ENCODE measurements around the gene PRR23E.

Gene PRR23E

GRCh38 chr3:127183931-127184869 is 8.7 kb upstream of the PRR23E start:
- ATAC-seq (replicated peaks) = no peak
- H3K27ac Mint-ChIP-seq = no peak overlapping the region
- H3K4me1 Mint-ChIP-seq (ENCODE audit: low read depth in 2 of 2) = no peaks in the 10 kb centered on the region

DNA sequence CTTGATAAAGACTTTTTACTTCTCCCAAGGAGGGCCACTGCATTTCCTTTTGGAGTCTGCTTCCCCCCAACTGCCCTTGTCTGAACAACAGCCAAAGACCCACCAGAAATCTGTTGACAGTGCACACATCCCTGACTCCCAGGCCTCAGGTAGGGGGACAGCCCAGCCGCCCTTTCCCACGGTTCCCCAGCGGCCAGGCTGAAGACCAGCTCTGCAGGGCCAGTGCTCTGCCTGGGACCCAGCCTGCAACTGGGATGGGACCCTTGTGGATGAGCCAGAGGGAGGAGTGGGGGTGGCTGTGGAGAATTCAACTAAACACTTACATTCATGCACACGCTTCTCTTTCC is 8.1 kb upstream of the PRR23E start:
- DNase-seq (no peak), ATAC-seq (replicated peaks) (no peak)
- no peaks in the 10 kb centered on the region for H3K4me1 Mint-ChIP-seq (ENCODE audit: low read depth in 2 of 2)
- no peaks in the 10 kb centered on the region for H3K36me3 Mint-ChIP-seq (ENCODE audit: insufficient read depth)
- H3K4me3 Mint-ChIP-seq = no peak overlapping the region
- no peaks in the 10 kb centered on the region for H3K9me3 Mint-ChIP-seq
- peaks cover 5 to 31% of the 10 kb centered on the region in 2 donors for H3K27me3 Mint-ChIP-seq
- H3K27ac Mint-ChIP-seq = no peak overlapping the region

More at GRCh38 chr3:127183931-127184869, 8.7 kb upstream of the PRR23E start:
- no peak for DNase-seq
- no peaks in the 10 kb centered on the region for H3K36me3 Mint-ChIP-seq (ENCODE audit: insufficient read depth)
- H3K27me3 Mint-ChIP-seq = peaks cover 10 to 38% of the 10 kb centered on the region in 2 donors
- no peaks in the 10 kb centered on the region for H3K9me3 Mint-ChIP-seq
- no peak overlapping the region for H3K4me3 Mint-ChIP-seq

GRCh38 chr3:127185268-127185667 is 7.7 kb upstream of the PRR23E start:
- DNase-seq = no peak

DNA sequence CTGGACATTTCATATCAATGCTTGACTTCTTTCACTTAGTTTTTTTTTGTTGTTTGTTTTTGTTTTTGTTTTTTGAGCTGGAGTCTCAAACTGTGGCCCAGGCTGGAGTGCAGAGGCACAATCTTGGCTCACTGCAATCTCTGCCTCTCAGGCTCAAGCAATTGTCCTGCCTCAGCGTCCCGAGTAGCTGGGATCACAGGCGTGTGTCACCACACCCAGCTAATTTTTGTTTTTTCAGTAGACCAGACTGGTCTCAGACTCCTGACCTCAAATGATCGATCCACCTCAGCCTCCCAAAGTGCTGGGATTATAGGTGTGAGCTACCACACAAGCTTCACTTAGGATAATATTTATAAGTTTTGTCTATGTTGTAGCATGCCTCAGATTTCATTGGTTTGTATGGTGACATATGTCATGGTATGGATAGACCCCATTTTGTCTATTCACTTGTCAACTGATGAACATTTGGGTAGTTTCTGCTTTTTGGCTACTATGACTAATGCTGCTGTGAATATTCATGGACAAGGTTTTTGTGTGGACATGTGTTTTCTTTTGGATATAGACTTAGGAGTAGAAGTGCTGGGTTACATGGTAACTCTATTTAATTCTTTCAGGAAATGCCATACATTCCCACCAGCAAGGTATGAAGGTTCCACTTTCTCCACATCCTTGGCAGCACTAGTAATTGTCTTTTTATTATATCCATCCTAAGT is 6.8 kb upstream of the PRR23E start:
- H3K4me3 Mint-ChIP-seq = no peak overlapping the region
- no peaks in the 10 kb centered on the region for H3K4me1 Mint-ChIP-seq (ENCODE audit: low read depth in 2 of 2)
- no peaks in the 10 kb centered on the region for H3K36me3 Mint-ChIP-seq (ENCODE audit: insufficient read depth)
- ATAC-seq (replicated peaks) (no peak), DNase-seq (no peak)
- H3K9me3 Mint-ChIP-seq = no peaks in the 10 kb centered on the region
- H3K27me3 Mint-ChIP-seq = peaks cover 0 to 18% of the 10 kb centered on the region in 2 donors
- H3K27ac Mint-ChIP-seq = no peak overlapping the region

More at GRCh38 chr3:127185268-127185667, 7.7 kb upstream of the PRR23E start:
- no peak overlapping the region for H3K4me3 Mint-ChIP-seq
- H3K36me3 Mint-ChIP-seq (ENCODE audit: insufficient read depth) = no peaks in the 10 kb centered on the region
- H3K27ac Mint-ChIP-seq = no peak overlapping the region
- H3K27me3 Mint-ChIP-seq = peaks cover under 1 to 27% of the 10 kb centered on the region in 2 donors
- ATAC-seq (replicated peaks) = no peak
- no peaks in the 10 kb centered on the region for H3K4me1 Mint-ChIP-seq (ENCODE audit: low read depth in 2 of 2)
- no peaks in the 10 kb centered on the region for H3K9me3 Mint-ChIP-seq

GRCh38 chr3:127187316-127187715 is 5.6 kb upstream of the PRR23E start:
- ATAC-seq (replicated peaks) (no peak), DNase-seq (no peak)
- no peaks in the 10 kb centered on the region for H3K9me3 Mint-ChIP-seq
- H3K4me1 Mint-ChIP-seq (ENCODE audit: low read depth in 2 of 2) = no peaks in the 10 kb centered on the region
- no peaks in the 10 kb centered on the region for H3K36me3 Mint-ChIP-seq (ENCODE audit: insufficient read depth)
- no peak overlapping the region for H3K4me3 Mint-ChIP-seq
- no peak overlapping the region for H3K27ac Mint-ChIP-seq
- H3K27me3 Mint-ChIP-seq = peaks cover 5 to 26% of the 10 kb centered on the region in 2 donors

DNA sequence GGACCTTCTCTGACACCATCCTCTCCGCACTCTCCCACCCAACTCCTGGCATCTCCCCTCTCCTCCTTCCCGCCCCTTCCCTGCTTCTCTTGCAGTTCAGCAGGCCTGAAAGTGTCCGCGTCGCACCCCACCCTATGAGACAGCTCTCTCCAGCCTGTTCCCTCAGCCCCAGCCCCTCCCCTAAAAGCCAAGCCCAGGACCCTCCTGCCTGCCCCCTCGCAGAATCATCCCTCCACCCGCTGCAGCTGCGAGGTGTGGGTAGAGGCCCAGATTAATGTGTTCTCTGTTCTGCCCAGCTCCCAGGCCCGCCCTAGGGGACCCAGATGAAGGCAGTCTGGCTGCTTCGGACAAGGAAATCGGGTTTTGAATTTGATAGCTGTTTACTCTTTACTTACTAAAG is 410 bp downstream of the PRR23E start:
- DNase-seq (no peak), ATAC-seq (replicated peaks) (no peak)
- Mint-ChIP-seq H3K4me1 (ENCODE audit: low read depth in 2 of 2) (no peaks in the 10 kb centered on the region), H3K4me3 (no peak overlapping the region), H3K27me3 (peaks cover 26 to 54% of the 10 kb centered on the region in 2 donors), H3K36me3 (ENCODE audit: insufficient read depth) (no peaks in the 10 kb centered on the region), H3K9me3 (peaks cover 0 to 2% of the 10 kb centered on the region in 2 donors), H3K27ac (no peak overlapping the region)

DNA sequence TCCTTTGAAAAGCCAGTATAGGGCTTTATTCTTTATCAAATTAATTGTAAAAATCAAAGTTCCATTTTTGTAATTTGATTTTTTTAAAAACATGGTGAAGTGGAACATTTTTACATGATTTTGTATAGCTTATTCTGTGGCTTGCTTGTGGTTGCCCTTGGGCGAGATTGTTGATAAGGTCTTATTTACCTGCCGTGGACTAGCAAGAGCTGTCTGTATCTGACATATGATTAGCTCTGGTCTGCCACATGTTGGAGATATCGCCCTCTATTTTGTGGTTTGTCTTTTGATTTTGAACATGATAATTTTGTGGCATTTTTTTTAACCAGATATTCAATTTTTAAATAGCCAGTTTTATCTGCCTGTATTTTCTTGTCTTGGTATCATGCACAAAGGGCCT is 844 bp downstream of the PRR23E start:
- H3K27me3 Mint-ChIP-seq = peaks cover 26 to 54% of the 10 kb centered on the region in 2 donors
- ATAC-seq (replicated peaks) = no peak
- peaks cover 0 to 2% of the 10 kb centered on the region in 2 donors for H3K9me3 Mint-ChIP-seq
- no peak overlapping the region for H3K27ac Mint-ChIP-seq
- H3K36me3 Mint-ChIP-seq (ENCODE audit: insufficient read depth) = no peaks in the 10 kb centered on the region
- H3K4me1 Mint-ChIP-seq (ENCODE audit: low read depth in 2 of 2) = no peaks in the 10 kb centered on the region
- no peak for DNase-seq
- no peak overlapping the region for H3K4me3 Mint-ChIP-seq

DNA sequence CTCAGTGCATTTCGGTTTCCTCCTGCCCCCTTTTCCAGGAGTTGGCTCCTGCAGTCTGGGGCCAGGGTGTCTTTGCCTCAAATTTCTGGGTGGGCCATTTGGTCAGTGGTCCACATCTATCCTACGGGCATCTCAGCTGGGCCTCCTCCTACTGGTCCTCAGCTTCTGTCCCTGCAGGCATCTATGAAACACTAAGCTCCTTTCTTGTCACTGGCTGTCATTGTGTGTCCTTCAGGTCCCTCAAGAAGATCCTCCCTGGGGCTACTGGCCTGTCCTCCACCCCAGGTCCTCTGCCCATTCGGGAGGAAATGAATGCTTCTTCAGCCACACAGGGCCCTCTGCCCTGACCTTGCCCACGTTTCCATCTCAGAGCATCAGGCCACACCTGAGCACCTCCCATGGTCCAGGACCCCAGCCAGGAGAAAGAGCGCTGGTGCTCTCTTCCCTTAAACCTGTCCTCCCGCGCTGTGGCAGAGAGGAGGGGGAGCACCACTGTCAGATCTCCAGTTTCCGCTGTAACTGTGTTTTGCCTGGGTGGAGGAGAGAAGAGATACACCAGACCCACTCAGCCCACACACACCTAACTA is 1.8 kb downstream of the PRR23E start:
- Mint-ChIP-seq H3K27me3 (peaks cover 32 to 57% of the 10 kb centered on the region in 2 donors), H3K9me3 (peaks cover 0 to 2% of the 10 kb centered on the region in 2 donors), H3K27ac (no peak overlapping the region), H3K4me3 (no peak overlapping the region), H3K4me1 (ENCODE audit: low read depth in 2 of 2) (no peaks in the 10 kb centered on the region), H3K36me3 (ENCODE audit: insufficient read depth) (no peaks in the 10 kb centered on the region)
- no peak for ATAC-seq (replicated peaks)
- no peak for DNase-seq

GRCh38 chr3:127195417-127195816 is 2.5 kb downstream of the PRR23E start:
- Mint-ChIP-seq H3K36me3 (ENCODE audit: insufficient read depth) (no peaks in the 10 kb centered on the region), H3K9me3 (peaks cover 0 to 2% of the 10 kb centered on the region in 2 donors), H3K4me1 (ENCODE audit: low read depth in 2 of 2) (no peaks in the 10 kb centered on the region), H3K27me3 (peaks cover 32 to 64% of the 10 kb centered on the region in 2 donors), H3K4me3 (no peak overlapping the region), H3K27ac (no peak overlapping the region)
- DNase-seq (no peak), ATAC-seq (replicated peaks) (no peak)

DNA sequence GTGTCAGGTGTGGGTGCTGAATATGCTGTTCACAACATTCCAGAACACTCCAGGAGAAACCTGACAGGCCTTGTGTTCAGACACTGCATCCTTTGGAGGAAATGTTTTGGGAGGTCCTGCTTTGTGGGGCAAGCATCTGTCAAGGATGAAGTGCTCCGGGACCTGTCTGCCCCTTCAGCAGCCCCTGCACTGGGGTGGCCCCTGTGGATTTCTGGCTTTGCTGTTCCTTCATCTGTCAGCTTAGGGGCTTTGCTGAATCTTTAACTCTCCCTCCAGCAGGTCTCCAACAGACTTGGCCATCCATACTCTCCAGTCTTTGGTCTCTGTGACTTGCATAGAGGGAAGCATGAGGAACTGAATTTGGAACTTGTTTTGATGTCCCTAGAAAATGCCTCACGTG is 3.1 kb downstream of the PRR23E start:
- Mint-ChIP-seq H3K4me3 (no peak overlapping the region), H3K27me3 (peaks cover 32 to 70% of the 10 kb centered on the region in 2 donors), H3K27ac (no peak overlapping the region), H3K36me3 (ENCODE audit: insufficient read depth) (no peaks in the 10 kb centered on the region), H3K9me3 (peaks cover 0 to 2% of the 10 kb centered on the region in 2 donors), H3K4me1 (ENCODE audit: low read depth in 2 of 2) (no peaks in the 10 kb centered on the region)
- DNase-seq (no peak), ATAC-seq (replicated peaks) (no peak)

DNA sequence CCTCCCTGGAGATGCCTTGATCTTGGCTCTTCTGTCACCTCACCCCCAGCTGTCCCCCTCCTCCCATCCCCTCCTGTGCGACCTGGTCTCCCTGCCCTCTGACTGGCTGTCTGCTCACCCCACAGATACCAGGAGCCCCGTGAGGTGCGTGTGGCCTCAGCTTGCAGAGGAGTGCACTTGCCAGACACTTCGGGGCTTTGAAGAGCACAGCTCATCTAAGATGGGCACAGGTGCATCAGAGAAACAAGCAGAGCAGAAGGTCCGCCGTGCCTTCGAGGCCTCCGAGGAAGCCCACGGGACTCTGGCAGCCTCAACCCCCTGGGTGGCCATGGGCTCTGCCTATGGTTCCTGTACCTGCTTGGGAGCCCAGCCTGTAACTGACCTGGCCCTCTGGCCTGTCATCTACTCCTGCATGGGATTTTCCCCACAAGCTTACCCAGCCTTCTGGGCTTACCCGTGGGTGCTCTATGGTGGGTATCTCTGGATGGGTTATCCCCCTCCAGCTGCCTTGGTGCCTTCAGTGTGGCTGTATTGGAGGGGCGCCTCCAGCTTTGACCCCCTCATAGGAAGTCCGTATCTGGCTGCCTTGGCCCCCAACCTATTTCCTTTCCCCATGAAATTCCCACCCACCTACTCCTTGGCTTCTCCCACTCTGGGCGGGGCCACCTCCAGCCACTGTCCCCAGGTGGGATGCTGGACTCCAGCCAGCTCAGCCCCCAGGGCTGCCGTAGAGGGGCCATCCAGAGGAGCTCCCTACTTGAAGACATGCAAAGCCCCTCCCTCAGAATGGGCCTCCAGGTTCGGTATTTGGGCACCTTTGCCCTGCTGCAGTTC is 3.8 kb downstream of the PRR23E start:
- no peaks in the 10 kb centered on the region for H3K4me1 Mint-ChIP-seq (ENCODE audit: low read depth in 2 of 2)
- H3K27me3 Mint-ChIP-seq = peaks cover 36 to 68% of the 10 kb centered on the region in 2 donors
- no peak overlapping the region for H3K27ac Mint-ChIP-seq
- no peaks in the 10 kb centered on the region for H3K36me3 Mint-ChIP-seq (ENCODE audit: insufficient read depth)
- no peak overlapping the region for H3K4me3 Mint-ChIP-seq
- peaks cover 0 to 2% of the 10 kb centered on the region in 2 donors for H3K9me3 Mint-ChIP-seq
- no peak for ATAC-seq (replicated peaks)
- no peak for DNase-seq

DNA sequence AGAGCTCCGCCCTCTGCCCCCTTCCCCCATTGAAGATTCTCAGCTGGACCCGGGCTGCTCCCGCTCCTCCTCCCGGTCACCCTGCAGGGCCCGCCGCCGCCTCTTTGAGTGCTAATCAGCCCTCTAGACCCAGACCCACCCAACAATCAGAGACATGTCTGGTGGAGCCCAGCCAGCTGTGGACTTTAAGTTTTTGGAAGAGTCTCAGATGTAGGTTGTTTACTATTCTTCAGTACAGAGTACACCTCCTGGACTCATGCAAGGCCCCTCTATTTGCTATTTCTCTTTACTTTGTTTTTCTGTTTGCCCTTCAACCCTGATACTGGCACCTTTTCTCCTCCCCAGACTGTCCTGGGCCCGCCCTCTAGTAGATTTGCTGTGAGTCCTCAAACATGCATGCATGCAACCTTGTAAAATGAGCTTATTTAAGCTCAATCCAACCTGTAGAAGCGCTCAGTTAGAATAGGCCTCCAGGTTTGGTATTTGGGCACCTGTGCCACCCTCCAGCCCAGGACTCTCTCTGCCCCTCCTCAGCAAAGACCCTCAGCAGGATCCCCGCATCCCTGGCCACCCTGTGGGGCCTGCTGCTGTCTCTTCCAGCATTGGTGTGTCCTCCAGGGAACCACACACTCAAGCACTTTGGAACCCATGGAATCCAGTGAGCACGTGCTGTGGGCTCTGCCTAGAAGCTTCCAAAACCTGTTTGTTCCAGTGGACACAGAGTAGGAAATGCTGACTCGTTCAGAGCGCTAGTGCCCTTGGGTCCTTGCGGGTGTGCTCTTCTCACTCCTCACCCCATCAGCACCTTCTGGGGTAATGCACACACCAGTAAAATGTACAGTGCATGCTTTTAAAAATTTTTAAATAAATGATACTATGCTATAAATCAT is 4.6 kb downstream of the PRR23E start:
- DNase-seq = no peak
- H3K27ac Mint-ChIP-seq = no peak overlapping the region
- ATAC-seq (replicated peaks) = no peak
- H3K27me3 Mint-ChIP-seq = peaks cover 32 to 59% of the 10 kb centered on the region in 2 donors
- no peak overlapping the region for H3K4me3 Mint-ChIP-seq
- H3K4me1 Mint-ChIP-seq (ENCODE audit: low read depth in 2 of 2) = no peaks in the 10 kb centered on the region
- peaks cover 0 to 2% of the 10 kb centered on the region in 2 donors for H3K9me3 Mint-ChIP-seq
- no peaks in the 10 kb centered on the region for H3K36me3 Mint-ChIP-seq (ENCODE audit: insufficient read depth)
